Measurements from ENCODE around the gene SMC5. TPM values are rescaled to one million over a fixed set of nuclear protein-coding genes. Genes with fewer than 3 reads are reported as not detected.

SMC5 gene
- total and polyA plus RNA-seq, 4 donors, result 5.6 to 70.8 (median 10.3) TPM

GRCh38 chr9:70262948-70263347, 4.2 kb downstream of the SMC5 start:
- no peak overlapping the region for H3K27ac ChIP-seq (ENCODE audit: low read depth in 1 of 2, low read length in 2 of 2)

DNA sequence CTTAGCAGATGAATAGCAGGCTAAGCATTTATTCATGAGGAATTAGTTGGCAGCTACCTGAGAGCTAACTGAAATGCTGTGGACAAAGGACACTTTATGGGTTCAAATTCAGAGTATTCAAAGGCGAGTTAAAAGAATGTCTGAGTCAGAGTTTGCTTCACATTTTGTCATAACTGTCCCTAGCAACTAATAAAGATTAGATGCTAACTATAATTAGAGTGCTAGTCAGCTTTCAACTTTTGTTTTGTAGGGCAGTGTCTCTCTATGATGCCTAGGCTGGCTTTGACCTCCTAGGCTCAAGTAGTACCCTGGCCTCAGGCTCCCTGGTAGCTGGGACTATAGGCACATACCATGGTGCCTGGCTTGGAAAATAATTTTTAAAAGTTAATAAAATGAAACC, 4.6 kb downstream of the SMC5 start:
- 76% methylated on average over 1 of the region's 1 CpG for WGBS
- DNase-seq (ENCODE audit: low spot score), result no peak
- Histone ChIP-seq H3K4me3 (ENCODE audit: low read depth in 1 of 3, low read length in 3 of 3) (no peak overlapping the region), H3K9ac (ENCODE audit: low read depth in 1 of 2, low read length in 2 of 2) (no peak overlapping the region), H3K27me3 (ENCODE audit: control insufficient read depth in 4 of 4, insufficient read depth in 4 of 4, low read length in 3 of 4) (no peaks in the 10 kb centered on the region), H3K36me3 (ENCODE audit: control insufficient read depth in 4 of 4, insufficient read depth in 3 of 4, low read depth in 1 of 4, low read length in 3 of 4) (peaks cover 0 to 27% (median 16%) of the 10 kb centered on the region in 4 donors), H3K9me3 (ENCODE audit: control insufficient read depth in 4 of 4, low read length in 3 of 4) (no peaks in the 10 kb centered on the region), H3K27ac (ENCODE audit: low read depth in 1 of 2, low read length in 2 of 2) (no peak overlapping the region), H3K4me1 (ENCODE audit: control insufficient read depth in 4 of 4, insufficient read depth in 4 of 4, low read length in 3 of 4) (peaks cover 3 to 16% (median 11%) of the 10 kb centered on the region in 4 donors)
- no peak for TF ChIP-seq TAF1 (conservative IDR thresholded peaks at IDR 0.05)

More at GRCh38 chr9:70262948-70263347, 4.2 kb downstream of the SMC5 start:
- H3K9me3 ChIP-seq (ENCODE audit: control insufficient read depth in 4 of 4, low read length in 3 of 4), result no peaks in the 10 kb centered on the region
- peaks cover 0 to 26% (median 16%) of the 10 kb centered on the region in 4 donors for H3K36me3 ChIP-seq (ENCODE audit: control insufficient read depth in 4 of 4, insufficient read depth in 3 of 4, low read depth in 1 of 4, low read length in 3 of 4)
- WGBS, result 62% methylated on average over 6 of the region's 6 CpGs
- H3K4me1 ChIP-seq (ENCODE audit: control insufficient read depth in 4 of 4, insufficient read depth in 4 of 4, low read length in 3 of 4), result peaks cover 3 to 17% (median 12%) of the 10 kb centered on the region in 4 donors
- H3K4me3 ChIP-seq (ENCODE audit: low read depth in 1 of 3, low read length in 3 of 3), result no peak overlapping the region
- no peak for DNase-seq (ENCODE audit: low spot score)
- no peak for TF ChIP-seq FOXA1 (IDR thresholded peaks at IDR 0.05)
- TF ChIP-seq FOXA2 (IDR thresholded peaks at IDR 0.05), result no peak
- no peak for TF ChIP-seq EGR1 (IDR thresholded peaks at IDR 0.05; ENCODE audit: low read depth in 2 of 2)
- TF ChIP-seq ATF3 (IDR thresholded peaks at IDR 0.05), result no peak
- no peak for TF ChIP-seq SP1 (IDR thresholded peaks at IDR 0.05)
- TF ChIP-seq, protein P1, sequence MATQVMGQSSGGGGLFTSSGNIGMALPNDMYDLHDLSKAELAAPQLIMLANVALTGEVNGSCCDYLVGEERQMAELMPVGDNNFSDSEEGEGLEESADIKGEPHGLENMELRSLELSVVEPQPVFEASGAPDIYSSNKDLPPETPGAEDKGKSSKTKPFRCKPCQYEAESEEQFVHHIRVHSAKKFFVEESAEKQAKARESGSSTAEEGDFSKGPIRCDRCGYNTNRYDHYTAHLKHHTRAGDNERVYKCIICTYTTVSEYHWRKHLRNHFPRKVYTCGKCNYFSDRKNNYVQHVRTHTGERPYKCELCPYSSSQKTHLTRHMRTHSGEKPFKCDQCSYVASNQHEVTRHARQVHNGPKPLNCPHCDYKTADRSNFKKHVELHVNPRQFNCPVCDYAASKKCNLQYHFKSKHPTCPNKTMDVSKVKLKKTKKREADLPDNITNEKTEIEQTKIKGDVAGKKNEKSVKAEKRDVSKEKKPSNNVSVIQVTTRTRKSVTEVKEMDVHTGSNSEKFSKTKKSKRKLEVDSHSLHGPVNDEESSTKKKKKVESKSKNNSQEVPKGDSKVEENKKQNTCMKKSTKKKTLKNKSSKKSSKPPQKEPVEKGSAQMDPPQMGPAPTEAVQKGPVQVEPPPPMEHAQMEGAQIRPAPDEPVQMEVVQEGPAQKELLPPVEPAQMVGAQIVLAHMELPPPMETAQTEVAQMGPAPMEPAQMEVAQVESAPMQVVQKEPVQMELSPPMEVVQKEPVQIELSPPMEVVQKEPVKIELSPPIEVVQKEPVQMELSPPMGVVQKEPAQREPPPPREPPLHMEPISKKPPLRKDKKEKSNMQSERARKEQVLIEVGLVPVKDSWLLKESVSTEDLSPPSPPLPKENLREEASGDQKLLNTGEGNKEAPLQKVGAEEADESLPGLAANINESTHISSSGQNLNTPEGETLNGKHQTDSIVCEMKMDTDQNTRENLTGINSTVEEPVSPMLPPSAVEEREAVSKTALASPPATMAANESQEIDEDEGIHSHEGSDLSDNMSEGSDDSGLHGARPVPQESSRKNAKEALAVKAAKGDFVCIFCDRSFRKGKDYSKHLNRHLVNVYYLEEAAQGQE (IDR thresholded peaks at IDR 0.05), result no peak
- no peak for TF ChIP-seq TAF1 (conservative IDR thresholded peaks at IDR 0.05)
- TF ChIP-seq RAD21 (IDR thresholded peaks at IDR 0.05), result no peak
- no peak for TF ChIP-seq YY1 (IDR thresholded peaks at IDR 0.05)
- no peak for TF ChIP-seq GABPA (IDR thresholded peaks at IDR 0.05 in 1 of 2, conservative IDR thresholded peaks at IDR 0.05 in 1 of 2)
- H3K9ac ChIP-seq (ENCODE audit: low read depth in 1 of 2, low read length in 2 of 2), result no peak overlapping the region
- no peaks in the 10 kb centered on the region for H3K27me3 ChIP-seq (ENCODE audit: control insufficient read depth in 4 of 4, insufficient read depth in 4 of 4, low read length in 3 of 4)

- Histone ChIP-seq H3K27me3 (ENCODE audit: control insufficient read depth in 4 of 4, insufficient read depth in 4 of 4, low read length in 3 of 4) (no peaks in the 10 kb centered on the region), H3K9me3 (ENCODE audit: control insufficient read depth in 4 of 4, low read length in 3 of 4) (no peaks in the 10 kb centered on the region), H3K9ac (ENCODE audit: low read depth in 1 of 2, low read length in 2 of 2) (no peak overlapping the region), H3K4me1 (ENCODE audit: control insufficient read depth in 4 of 4, insufficient read depth in 4 of 4, low read length in 3 of 4) (peaks cover 0 to 1% (median 0%) of the 10 kb centered on the region in 4 donors), H3K4me3 (ENCODE audit: low read depth in 1 of 3, low read length in 3 of 3) (no peak overlapping the region), H3K27ac (ENCODE audit: low read depth in 1 of 2, low read length in 2 of 2) (no peak overlapping the region), H3K36me3 (ENCODE audit: control insufficient read depth in 4 of 4, insufficient read depth in 3 of 4, low read depth in 1 of 4, low read length in 3 of 4) (peaks cover 3 to 35% (median 14%) of the 10 kb centered on the region in 4 donors)
- WGBS, result 79% methylated on average over 2 of the region's 2 CpGs
- no peak for DNase-seq (ENCODE audit: low spot score)
- TF ChIP-seq TAF1 (conservative IDR thresholded peaks at IDR 0.05) (no peak), RXRA (IDR thresholded peaks at IDR 0.05) (no peak), GABPA (IDR thresholded peaks at IDR 0.05 in 1 of 2, conservative IDR thresholded peaks at IDR 0.05 in 1 of 2) (no peak), RAD21 (IDR thresholded peaks at IDR 0.05) (no peak), YY1 (IDR thresholded peaks at IDR 0.05) (no peak), HNF4A (conservative IDR thresholded peaks at IDR 0.05) (no peak), FOXA1 (IDR thresholded peaks at IDR 0.05) (no peak), CTCF (IDR thresholded peaks at IDR 0.05; ENCODE audit: low read depth, low read length, missing input control) (no peak), NR2F2 (IDR thresholded peaks at IDR 0.05) (no peak), EGR1 (IDR thresholded peaks at IDR 0.05; ENCODE audit: low read depth in 2 of 2) (no peak)
- TF ChIP-seq, protein P1 (IDR thresholded peaks at IDR 0.05), result no peak
- TF ChIP-seq, protein P2, sequence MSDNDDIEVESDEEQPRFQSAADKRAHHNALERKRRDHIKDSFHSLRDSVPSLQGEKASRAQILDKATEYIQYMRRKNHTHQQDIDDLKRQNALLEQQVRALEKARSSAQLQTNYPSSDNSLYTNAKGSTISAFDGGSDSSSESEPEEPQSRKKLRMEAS (IDR thresholded peaks at IDR 0.05), result no peak
- TF ChIP-seq, protein P3, sequence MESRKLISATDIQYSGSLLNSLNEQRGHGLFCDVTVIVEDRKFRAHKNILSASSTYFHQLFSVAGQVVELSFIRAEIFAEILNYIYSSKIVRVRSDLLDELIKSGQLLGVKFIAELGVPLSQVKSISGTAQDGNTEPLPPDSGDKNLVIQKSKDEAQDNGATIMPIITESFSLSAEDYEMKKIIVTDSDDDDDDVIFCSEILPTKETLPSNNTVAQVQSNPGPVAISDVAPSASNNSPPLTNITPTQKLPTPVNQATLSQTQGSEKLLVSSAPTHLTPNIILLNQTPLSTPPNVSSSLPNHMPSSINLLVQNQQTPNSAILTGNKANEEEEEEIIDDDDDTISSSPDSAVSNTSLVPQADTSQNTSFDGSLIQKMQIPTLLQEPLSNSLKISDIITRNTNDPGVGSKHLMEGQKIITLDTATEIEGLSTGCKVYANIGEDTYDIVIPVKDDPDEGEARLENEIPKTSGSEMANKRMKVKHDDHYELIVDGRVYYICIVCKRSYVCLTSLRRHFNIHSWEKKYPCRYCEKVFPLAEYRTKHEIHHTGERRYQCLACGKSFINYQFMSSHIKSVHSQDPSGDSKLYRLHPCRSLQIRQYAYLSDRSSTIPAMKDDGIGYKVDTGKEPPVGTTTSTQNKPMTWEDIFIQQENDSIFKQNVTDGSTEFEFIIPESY (IDR thresholded peaks at IDR 0.05), result no peak
Observed at GRCh38 chr9:70278305-70278704, 19.5 kb downstream of the SMC5 start.

Data from liver (tissue), 9 donors.